GM21423 (cell line): ENCODE measurements around the gene CDK5RAP1.
A peak's percentile ranks its signal among the peaks of the same experiment; 100 is the strongest.
"Not testable (repeated sequence)": the region's sequence is repeated elsewhere in the genome, so short reads cannot be mapped to it uniquely, and the experiment has no call there.

ENCODE experiments used
- ATAC-seq: cut with Tn5 transposase; IDR thresholded peaks from one replicate; pipeline ENCODE4 v1.9.1; 2021; ENCODE audit warnings: mild to moderate bottlenecking, moderate library complexity; ENCODE audit not compliant: unreplicated experiment

The CDK5RAP1 gene

GRCh38 chr20:33423141-33423834, 22.0 kb upstream of the CDK5RAP1 start:
- no peak for ATAC-seq

DNA sequence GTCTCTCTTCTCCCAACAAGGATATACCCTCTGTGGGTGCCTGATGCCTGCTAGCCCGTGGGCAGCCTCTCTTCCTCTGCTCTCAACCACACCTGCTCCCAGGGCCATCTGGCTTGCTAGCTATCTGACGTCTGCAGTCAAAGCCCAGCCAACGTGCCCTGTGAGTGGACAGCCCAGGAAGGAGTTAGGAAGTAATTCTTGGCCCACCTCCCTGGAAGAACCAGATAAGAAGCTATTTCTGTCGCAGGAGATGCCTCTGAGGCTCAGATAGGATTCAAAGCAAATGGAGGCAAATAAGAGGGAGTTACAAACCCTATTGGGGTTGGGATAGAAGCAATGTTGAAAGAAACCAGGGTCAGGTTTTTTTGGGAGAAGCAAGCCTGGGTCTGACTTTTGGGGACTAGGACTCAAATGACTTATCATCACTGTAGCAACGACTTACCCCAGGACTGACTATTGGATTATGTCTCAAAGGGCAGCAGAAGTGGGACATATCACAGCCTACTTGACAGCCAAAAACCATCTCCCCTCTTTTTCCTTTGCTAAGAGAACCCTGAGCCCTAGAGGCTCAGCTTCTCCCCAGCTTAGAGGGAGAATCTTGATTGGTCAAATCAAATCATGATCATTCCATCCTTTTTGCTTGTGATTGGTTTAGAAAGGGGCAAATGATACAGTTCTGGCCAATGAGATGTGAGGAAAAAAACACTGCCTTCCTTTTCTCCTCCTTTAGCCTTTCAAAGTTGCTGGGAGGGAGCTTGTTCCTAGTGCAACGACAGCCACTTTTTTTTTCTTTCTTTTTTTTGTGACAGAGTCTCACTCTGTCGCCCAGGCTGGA, 18.0 kb upstream of the CDK5RAP1 start:
- ATAC-seq: no peak

- no peak for ATAC-seq
Observed at GRCh38 chr20:33418033-33418432, 16.7 kb upstream of the CDK5RAP1 start.

DNA sequence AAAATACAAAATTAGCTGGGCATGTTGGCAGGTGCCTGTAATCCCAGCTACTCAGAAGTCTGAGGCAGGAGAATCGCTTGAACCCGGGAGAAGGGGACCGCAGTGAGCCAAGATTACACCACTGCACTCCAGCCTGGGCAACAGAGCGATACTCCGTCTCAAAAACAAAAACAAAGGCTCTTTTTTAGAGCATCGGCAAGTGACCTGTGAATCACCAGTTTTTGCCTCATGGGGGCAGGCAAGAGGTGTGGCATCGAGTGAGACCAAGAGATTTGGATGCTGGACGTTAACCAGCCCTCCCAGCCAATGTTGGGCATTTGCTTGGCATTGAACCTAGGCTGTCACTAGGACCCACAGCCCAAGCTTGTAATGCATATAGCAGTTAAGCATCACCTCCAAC, 14.6 kb upstream of the CDK5RAP1 start:
- ATAC-seq: no peak

DNA sequence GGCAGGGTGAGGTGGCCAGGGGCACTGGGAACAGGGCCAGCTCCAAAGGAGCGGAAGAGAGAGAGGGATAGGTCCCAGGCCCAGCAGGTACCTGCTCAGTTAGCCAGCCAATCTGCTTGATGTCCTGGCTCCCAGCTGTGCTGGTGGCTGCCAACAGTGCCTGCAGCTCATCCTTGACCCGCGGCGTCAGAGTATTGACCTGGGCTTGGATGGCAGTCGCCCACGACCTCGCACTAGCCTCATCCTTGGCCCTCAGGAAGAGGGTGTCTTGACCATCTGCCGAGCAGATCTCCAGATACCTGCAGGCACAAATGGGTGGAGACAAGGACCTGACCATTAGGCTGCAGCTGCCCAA, 11.1 kb upstream of the CDK5RAP1 start:
- no peak for ATAC-seq

GRCh38 chr20:33411711-33412483, 10.6 kb upstream of the CDK5RAP1 start:
- ATAC-seq: no peak

DNA sequence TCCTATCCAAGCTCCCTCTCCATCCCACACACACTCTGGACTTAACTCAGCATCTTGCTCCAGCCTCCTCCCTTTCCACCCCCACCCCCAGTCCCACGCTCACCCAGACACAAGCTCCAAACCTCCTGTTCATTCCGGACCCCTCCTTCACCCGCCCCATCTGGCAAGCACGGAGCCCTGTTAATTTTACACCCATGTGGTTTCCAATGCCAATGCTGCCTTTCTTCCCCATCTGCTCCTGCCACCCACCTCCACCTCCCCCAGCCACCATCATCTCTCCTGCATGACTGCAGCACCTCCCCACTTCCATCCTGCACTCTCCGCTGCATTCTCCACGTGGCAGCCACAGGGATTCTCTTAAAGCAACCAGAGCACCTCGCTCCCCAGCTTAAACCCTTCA, 9.9 kb upstream of the CDK5RAP1 start:
- no peak for ATAC-seq

DNA sequence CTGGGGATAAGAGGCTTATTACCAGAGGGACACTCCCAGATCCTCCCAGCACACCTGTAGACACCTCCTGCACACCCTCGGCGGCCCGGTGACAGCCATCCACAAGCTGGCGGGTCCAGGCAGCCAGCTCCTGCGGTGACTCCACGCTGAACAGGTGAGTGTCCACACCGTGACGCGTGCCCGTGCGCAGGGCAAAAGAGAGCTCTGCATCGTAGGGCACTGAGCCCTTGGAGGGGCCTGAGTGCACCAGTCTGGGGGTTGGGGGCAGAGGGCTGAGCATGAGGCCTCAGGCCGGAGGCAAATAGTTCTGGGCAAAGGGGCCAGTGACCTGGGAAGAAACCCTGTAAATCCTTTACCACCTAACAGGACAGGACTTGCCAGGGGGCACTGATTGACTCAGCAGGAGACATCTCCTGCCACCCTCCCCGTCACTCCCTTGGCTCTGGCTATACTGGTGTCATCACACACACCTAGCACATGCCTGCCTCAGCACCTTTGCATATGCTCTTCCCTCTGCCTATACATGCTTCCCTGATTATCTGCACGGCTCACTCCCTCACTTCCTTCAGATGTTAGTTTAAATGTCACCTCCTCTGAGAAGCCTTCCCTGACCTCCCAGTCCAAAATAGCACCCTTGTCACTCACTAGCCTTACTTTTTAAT, 8.9 kb upstream of the CDK5RAP1 start:
- no peak for ATAC-seq

DNA sequence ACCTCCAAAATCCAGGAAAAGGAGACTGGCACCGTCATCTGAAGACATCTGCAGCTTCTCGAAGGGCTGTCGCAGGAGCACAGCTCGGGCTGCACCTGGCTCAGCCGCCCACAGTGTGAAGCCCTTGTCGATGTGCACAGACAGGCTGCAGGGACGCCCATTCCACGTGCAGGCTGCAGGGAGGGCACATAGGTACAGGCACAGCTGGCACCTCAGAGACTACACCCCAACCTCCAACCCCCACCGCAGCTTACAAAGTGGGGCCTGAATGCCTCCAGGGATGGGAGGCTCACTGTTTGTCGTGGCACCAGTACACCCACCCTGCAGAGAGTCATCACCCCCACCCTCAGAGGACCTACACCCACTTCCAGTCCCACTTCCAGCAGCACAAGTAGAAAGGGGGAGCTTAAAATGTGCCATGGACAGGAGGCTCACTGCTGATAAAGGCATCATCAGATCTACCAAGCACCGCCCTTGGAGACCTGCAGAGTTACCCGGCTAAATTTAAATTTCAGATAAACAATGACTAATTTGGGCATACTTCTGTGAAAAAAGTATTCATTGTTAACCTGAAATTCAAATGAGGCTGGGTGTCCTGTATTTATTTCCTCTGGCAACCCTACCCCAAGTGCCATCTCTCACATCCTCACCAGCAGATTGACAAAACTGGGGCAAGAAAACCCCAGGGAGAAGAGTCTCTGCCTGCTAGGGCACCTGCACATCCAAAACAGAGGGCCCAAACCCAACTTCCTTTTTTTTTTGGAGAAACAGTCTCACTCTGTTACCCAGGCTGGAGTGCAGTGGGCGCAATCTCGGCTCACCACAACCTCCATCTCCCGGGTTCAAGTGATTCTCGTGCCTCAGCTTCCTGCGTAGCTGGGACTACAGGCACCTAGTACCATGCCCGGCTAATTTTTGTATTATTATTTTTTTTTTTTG, 7.7 kb upstream of the CDK5RAP1 start:
- peak; percentile 51 for ATAC-seq

- ATAC-seq: no peak
Observed at GRCh38 chr20:33408313-33408712, 7.0 kb upstream of the CDK5RAP1 start.

DNA sequence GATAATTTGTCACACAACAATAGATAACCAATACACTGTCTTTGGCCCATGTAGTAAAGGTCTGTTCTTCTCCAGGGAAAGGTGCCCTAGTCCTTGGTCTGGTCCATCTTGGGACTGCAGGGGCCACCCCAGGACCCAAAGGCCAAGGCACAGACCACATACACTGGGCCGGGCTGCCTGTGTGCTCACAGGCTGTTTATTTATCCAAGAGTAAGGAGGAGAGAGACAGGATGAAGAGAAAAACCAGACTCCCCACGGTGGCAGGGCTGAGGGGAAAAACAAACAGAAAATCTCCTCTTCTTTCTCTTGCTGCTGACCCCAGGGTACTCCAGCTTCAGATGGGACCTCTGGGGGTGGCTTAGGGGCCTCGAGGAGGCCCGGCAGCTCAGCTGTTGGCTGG, 6.5 kb upstream of the CDK5RAP1 start:
- no peak for ATAC-seq

DNA sequence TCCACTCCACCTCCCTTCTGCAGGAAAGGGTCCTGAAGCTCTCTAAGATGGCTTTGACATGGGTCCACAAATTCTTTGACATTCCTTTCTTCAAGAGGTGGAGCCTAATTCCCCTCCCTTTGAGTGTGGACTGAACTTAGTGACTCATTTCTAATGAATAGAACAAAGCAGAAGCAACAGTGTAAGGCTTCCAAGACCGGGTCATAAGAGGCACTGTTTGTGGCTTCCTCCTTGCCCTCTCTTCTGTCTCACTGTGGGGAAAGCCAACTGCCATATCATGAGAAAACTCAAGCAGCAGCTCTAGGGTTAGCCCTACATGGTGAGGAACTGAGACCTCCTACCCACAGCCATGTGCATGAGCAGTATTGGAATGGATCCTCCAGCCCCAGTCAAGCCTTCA, 5.9 kb upstream of the CDK5RAP1 start:
- ATAC-seq: no peak

DNA sequence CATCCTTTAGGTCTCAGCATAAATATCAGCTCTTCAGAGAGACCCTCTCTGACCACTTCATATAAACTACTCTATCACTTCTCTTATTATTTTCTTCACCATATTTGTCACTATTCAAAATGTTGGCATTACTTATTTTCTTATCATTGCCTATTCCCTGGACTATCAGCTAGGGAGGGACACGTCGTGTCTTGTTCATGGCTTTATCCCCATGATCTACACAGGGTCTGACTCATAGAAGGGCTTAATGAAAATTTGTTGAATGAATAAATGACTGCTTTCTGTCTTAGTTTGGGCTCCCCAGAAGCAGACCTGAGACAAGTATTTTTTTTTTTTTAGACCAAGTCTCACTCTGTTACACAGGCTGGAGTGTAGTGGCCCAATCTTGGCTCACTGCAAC, 3.0 kb upstream of the CDK5RAP1 start:
- no peak for ATAC-seq

DNA sequence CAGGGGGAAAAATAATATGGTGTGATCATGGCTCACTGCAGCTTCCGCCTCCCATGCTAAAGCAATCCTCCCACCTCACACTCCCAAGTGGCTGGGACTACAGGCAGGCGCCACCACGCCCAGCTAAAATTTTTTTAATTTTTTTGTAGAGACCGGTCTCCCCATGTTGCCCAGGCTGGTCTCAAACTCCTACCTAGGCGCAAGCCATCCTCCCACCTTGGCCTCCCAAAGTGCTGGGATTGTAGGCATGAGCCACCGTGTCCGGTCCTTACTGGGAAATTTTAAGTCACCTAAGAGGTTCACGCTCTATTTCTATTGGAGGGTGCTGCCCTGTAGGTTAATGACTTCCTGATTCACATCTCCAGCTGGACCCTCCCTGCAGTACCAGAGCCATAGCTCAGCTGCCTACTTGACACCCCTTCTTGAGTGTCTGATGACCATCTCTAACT, 626 bp upstream of the CDK5RAP1 start:
- ATAC-seq: no peak

- ATAC-seq: peak; percentile 19
Observed at GRCh38 chr20:33400812-33401183, 521 bp downstream of the CDK5RAP1 start.

GRCh38 chr20:33399924-33400323, 1.4 kb downstream of the CDK5RAP1 start:
- no peak for ATAC-seq

DNA sequence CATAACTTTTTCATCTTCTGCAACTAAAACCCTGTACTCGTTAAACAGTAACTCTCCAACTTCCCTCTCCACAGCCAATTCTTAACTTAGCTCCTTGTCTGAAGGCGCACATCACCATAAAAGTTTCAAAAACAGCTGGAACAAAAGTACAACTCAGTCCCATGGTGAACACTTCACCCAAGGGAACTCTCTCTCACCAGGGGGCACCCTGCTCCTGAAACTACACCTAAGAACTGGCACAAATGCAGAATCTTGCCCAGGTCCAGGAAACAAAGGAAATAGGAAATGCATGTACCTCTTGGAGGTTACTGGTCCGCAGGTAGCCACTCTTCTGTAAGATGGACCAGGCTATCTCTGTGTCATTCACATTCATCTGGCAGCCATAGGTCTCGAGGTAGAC, 6.6 kb downstream of the CDK5RAP1 start:
- no peak for ATAC-seq

DNA sequence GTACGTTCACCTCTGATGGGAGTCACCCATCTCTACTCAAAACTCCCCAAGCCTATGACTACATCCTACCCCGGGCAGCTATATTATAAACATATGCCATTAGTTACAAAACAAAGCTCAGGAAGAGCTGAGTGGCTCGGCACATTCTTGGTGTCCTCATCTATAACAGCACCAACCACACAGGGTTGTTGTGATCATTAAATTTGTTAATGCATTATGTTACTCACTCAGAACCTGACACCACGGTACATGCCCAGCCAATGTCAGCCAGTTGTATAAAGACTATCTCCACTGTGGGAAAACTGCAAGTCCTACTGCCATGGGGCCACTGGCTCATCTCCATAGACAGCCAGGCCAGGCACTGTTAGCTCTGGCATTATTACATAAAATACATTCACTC, 7.7 kb downstream of the CDK5RAP1 start:
- ATAC-seq: no peak

- ATAC-seq: no peak
Observed at GRCh38 chr20:33391722-33392415, 9.4 kb downstream of the CDK5RAP1 start.

GRCh38 chr20:33389326-33389725, 12.0 kb downstream of the CDK5RAP1 start:
- ATAC-seq: not testable (repeated sequence)
